Body of pancreas (tissue), 4 donors: ENCODE data around the gene BEAN1.

Source experiments
- CTCF ChIP-seq, 7 experiments: fragments of 450-650 bp in 4 of 7; fragments of 200-600 bp in 3 of 7; sonication (generic) in 3 of 7; IDR thresholded peaks; one replicate each; pipeline ENCODE4 v1.5.1; 2016 to 2019; ENCODE audit warnings: antibody characterized with exemption in 7 of 7
- POLR2A ChIP-seq, 3 donors: fragments of 450-650 bp; IDR thresholded peaks; one replicate each; pipeline ENCODE4 v1.6.1; 2016; ENCODE audit warnings: antibody characterized with exemption in 3 of 3, mild to moderate bottlenecking in 2 of 3

DNA sequence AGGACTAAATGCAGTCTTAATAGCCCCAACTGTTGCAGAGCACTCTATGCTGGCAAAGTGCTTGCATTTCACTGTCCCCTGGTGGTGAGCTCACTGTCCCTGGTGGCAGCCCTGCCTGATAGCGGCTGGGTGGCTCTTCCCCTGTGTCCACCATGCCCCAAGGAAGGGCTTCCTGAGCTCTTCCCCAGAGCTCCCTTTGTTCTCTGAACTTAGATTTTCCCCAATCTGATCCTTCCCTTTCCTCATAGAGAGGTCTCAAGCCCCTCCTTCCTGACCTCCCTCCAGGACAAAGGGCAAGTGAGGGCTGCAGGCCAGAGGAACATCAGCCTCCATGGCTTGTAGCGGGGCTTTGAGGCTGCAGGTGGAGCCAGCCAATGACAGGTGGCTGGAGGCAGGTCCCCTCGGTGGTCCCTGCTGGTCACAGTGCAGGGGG lies 17.0 kb downstream of the BEAN1 start:
- TF ChIP-seq CTCF (IDR thresholded peaks at IDR 0.05), result no peak
- no peak for TF ChIP-seq POLR2A (IDR thresholded peaks at IDR 0.05)
